Cardiac septum (tissue), 1 donor: ENCODE data around the gene ARID3C. TPM values are rescaled to one million over a fixed set of nuclear protein-coding genes. Genes with fewer than 3 reads are reported as not detected.
"Not testable (repeated sequence)": the region's sequence is repeated elsewhere in the genome, so short reads cannot be mapped to it uniquely, and the experiment has no call there.

Source experiments
- DNase-seq: peaks from one replicate; pipeline ENCODE4 v3.0.0-alpha.2; 2020; ENCODE audit warnings: low spot score
- intact Hi-C: fragments of 100-400 bp; cut with DNase I; formaldehyde crosslinking; loops from one replicate; pipeline ENCODE4 v1.14.0; 2022
- total RNA-seq: library from RNA; stranded (reverse); fragmentation: NEBNext Ultra II Directional; extraction: Animal tissue kit (Norgen Biotek cat#: 25700); gene quantifications from one replicate; pipeline ENCODE4 v1.2.1, GENCODE V29; 2021
- donor health status: DM: no; HTN: no; CAD: no.

ARID3C gene
- total RNA-seq, 1 donor from 2014 or later = not detected

GRCh38 chr9:34653151-34654072, 24.5 kb upstream of the ARID3C start:
- no peak for DNase-seq
- intact Hi-C loops = no loop called here

DNA sequence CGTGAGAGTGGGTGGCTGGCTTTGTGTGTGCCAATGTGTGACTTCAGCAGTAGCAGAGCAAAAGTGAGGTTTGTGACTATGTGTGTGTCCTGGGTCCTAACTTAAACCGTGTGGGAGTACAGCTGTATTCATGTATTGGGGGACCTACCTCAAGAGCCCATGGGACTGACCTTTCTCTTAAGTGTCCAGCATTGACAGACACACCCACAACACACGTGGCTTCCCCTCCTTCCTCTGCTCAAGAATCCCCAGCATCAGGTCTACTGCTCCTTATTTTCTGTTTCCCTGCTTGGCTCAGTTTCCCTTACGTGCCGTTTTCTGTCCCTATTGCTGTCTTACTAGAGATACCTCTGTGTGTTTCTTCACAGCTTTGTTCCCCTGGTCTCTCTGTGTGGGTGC, 23.7 kb upstream of the ARID3C start:
- no peak for DNase-seq
- intact Hi-C loops = no loop called here

DNA sequence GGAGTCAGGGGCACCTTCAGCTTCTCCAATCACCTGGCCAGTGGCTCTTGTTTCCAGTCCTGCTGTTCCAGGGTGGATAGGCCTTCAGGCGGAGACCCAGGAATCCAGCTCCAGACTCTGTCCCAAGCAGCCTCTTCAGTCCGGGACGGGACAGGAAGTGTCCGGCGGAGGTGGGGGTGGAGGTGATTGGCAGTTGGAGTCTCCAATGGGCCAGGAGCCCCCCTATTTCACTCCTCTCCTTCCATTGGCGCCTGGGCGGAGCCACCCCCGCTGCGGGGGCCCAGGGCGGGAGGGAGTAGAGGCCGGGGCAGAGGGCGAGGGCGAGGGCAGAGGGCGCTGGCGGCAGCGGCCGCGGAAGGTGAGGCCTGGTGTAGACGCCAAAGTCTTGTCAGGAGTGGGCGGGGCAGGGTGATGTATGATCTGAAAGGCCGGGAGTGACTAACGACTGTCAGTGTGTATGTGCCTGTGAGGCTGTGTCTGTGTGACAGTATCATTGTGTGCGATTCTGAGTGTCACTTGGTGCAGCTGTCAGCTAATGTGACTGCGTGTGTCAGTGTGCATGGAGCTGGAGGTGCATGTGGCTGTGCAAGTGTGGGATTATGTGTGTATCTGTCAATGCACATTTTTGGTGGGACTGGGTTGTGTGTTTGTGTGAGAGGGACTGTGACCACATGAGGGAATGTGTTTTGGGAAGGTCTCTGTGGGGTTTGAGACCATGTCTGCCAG, 23.2 kb upstream of the ARID3C start, which contains the start of gene IL11RA:
Gene IL11RA, plus strand, starts transcription at position 310 of the 726 bp plus-strand sequence. CDS start 3,033 bp downstream, outside the sequence.
- DNase-seq = peak; percentile 94
- intact Hi-C loops = no loop called here

- intact Hi-C loops = no loop called here
- DNase-seq = no peak
Observed at GRCh38 chr9:34651321-34651720, 22.5 kb upstream of the ARID3C start.

DNA sequence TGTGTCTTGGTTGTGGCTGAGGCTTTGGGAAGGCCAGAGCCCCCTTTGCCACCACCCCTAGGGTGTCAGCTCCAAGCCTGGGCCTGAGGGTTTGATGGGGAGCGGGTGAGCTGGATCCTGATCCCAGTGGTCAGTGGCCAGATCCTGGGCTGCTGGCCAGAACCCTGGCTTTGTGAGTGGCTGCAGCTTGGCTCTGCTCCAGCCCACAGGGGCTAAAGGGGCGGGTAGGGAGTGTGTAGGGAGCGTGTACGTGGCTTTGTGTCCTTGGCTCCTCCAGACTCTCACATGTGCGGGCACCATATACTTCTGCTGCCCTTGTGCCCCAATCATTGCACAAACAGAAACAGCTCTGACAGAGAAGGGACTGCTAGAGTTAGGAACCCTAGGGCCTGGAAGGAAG, 21.9 kb upstream of the ARID3C start:
- intact Hi-C loops = no loop called here
- DNase-seq = no peak

GRCh38 chr9:34648673-34649072, 19.8 kb upstream of the ARID3C start:
- intact Hi-C loops = loop anchor here (5.0 kb wide), 2 partner anchors 36 to 54 kb away; partner anchors contain the start of gene RPP25L
- no peak for DNase-seq

DNA sequence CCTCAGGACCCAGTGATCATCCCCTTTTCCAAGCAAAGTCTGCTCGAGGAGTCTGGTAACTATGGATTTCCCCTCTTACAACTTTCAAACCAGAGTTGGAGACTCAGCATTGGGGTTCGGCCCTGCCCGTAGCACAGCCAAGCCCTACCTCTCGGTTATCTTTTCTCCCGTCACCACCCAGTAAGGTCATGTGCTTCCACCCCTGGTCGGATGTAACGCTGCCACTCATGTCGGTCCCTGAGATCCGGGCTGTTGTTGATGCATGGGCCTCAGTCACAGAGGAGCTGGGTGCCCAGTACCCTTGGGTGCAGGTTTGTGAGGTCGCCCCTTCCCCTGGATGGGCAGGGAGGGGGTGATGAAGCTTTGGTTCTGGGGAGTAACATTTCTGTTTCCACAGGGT, 18.8 kb upstream of the ARID3C start:
- no peak for DNase-seq
- intact Hi-C loops = loop anchor here (5.0 kb wide), 2 partner anchors 35 to 55 kb away; partner anchors contain the start of gene RPP25L

GRCh38 chr9:34647084-34647403, 18.2 kb upstream of the ARID3C start:
- no peak for DNase-seq
- intact Hi-C loops = loop anchor here (5.0 kb wide), 2 partner anchors 35 to 55 kb away; partner anchors contain the start of gene RPP25L

DNA sequence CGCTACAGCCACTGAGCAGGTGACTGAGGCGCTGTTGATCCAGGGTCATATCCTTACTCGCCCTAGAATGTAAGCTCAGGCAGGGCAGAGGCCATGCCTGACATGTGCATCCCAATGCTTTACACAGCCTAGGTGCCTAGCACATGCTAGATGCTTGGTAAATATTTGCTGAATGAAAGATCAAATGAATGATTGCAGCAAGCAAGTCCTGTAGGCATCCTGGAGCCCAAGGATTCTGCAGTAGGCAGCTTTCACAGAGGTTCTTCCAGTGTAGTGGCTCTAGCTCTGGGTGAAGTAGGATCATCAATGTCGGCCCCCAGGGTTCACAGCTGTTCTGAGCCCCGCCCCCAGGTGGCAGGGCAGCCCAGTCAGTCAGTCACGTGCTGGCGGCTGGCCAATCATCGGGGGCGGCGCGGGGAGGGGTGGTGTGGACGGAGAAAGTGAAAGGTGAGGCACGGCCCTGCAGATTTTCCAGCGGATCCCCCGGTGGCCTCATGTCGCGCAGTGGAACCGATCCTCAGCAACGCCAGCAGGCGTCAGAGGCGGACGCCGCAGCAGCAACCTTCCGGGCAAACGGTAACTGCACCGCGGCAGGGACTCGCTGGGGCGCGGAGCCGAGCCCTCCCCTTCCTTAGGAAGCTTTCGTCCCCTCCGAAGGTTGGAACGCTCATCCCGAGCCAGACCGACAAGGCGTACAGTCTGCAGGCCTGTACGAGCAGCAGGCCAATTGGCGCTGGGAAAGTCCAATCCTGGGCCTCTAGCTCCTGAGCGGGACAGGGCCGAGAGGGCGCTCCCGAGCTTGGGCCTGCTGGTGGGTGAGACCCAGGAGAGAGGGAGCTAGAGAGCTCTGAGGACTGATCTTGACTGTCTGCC, 17.6 kb upstream of the ARID3C start, which contains the start of gene GALT:
Gene GALT, plus strand, starts transcription at position 465 of the 873 bp plus-strand sequence. Its CDS starts 30 bp downstream, at position 495.
- peak; percentile 99 for DNase-seq
- intact Hi-C loops = loop anchor here (5.0 kb wide), 2 partner anchors 34 to 56 kb away; partner anchors contain the start of gene RPP25L

DNA sequence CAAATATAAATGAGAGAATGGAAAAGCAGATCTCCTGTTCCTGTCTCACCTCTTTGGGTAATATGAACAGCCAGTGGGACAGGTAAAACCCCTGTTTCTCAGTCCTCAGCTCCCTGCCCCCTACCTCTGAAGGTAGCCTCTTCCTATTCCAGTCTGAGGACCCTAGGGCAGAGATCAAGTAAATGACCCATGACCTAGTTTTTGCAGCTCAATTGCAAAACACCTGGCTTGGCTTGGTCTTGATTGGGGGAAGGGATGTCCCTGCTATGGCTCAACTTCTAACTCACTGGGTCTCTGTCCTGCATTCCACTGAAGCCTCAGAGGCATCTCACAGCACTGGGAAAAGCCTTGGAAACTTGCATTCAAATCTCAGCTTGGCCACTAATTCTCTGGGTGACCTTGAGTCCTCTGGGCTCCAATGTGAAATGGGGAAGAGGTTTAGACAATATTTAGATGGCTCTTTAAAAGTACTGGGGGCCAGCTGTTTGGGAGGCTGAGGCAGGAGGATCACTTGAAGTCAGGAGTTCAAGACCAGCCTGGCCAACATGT, 16.0 kb upstream of the ARID3C start:
- intact Hi-C loops = loop anchor here (5.0 kb wide), 2 partner anchors 33 to 57 kb away; partner anchors contain the start of gene RPP25L
- DNase-seq = no peak

DNA sequence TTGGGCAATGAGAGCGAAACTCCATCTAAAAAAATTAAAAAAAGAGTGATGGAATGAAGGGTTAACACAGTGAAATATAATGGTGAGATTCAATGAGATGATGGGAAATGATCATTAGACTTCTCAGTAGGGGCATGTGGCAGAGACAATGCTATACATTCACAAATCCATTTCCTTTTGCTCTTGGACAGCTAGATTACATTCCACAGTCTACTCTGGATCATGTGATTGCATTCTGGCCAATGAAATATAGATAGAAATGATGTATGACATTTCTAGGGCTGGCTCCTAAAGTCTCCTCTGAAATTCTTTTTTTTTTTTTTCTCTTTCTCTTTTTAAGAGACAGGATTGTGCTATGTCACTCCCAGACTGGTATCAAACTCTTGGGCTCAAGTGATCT, 13.8 kb upstream of the ARID3C start:
- intact Hi-C loops = no loop called here
- DNase-seq = no peak

GRCh38 chr9:34639322-34639721, 10.5 kb upstream of the ARID3C start:
- DNase-seq, intact Hi-C loops: not testable (repeated sequence)

DNA sequence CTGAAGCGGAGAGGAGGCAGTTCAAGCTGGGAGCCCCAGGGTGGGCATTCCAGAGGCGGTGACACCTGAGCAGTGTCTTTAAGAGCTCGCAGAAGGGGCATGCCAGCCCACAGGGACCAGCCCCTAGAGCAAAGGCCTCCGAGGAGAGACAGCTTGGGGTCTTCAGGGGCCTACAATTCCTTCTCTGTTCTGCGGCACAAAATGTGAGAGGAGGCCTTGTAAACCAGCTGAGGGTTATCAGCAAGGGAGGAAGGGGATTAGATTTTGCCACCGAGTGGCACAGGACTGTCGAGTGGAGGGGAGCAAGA, 9.2 kb upstream of the ARID3C start:
- no peak for DNase-seq
- intact Hi-C loops = no loop called here

DNA sequence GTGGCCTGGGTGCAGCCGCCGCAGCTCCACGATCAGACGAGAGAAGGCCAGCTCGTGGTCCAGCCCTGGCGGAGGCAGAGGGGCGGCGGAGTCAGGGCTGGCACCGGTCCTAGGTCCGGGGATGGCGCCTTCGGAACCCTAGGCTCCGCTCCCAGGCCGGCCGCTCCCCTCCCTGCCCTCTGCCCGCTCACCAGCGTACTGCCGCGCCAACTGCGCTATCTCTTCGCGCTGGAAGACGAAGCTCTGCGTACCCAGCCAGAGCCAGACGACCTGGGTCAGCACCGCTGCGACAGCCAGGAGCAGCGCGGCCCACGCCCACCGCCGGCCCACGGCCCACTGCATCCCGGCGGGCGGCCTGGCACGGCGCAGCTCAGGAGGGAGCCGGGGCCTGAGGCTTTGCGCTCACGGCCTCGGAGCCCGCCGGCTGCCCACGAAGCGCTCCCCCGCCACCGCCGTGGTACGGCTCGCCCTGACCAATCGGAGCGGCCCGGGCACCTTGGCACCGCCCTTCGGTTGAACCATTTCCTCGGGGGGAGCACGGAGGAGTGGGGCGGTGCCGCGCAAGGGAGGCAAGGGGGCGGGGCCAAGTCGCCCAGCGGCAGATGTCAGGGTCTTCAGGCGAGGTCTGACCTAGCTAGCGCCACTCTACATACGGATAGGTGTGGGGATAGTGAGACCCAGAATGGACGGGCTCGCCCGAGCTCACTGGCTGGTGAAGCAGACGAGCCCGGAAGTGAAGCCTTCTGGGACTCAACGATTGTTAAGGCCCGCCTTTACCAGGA, 8.7 kb upstream of the ARID3C start, which contains the start of gene SIGMAR1:
Gene SIGMAR1, minus strand, starts transcription at position 432 of the 782 bp plus-strand sequence. Its CDS starts 90 bp downstream, at position 342.
- intact Hi-C loops = no loop called here
- DNase-seq = peak; percentile 97

DNA sequence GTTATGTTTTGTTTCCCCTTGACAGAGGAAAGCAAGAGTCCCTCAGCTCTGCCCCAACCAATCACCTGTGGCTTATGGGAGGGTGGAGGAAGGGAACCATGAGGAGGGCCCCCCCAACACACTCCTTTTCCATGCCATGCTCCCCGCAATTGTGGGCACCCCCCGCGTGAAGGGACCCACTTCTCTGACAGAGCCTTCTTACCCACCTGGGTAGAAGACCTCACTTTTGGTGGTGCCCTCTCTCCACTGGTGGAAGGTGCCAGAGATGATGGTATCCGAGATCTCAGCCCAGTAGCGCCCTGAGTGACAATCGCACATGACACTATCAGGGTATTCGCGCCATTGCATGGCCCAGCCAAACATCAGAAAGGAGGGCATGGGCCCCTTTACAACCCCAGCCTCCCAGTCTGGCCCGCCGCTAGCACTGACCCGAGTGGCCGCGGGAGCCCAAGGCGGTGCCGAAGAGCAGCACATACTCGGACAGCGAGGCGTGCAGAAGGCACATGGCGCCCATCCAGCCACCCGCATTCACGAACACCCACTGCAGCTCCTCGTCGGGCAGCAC, 8.0 kb upstream of the ARID3C start:
- intact Hi-C loops = no loop called here
- no peak for DNase-seq

GRCh38 chr9:34635556-34635955, 6.7 kb upstream of the ARID3C start:
- DNase-seq = no peak
- intact Hi-C loops = no loop called here

- no peak for DNase-seq
Observed at GRCh38 chr9:34634551-34635248, 5.8 kb upstream of the ARID3C start.

More at GRCh38 chr9:34634551-34635248, 5.8 kb upstream of the ARID3C start:
- intact Hi-C loops = loop anchor here (1.0 kb wide), 1 partner anchor 21 kb away; no protein-coding TSS in a partner anchor
